OCI-LY3 (cell line): ENCODE measurements around the gene EPAS1.

Experiments used
- H2AFZ ChIP-seq: fragments of 200-600, 300-600 bp; shearing (Covaris generic); 2 replicates; pipeline ENCODE4 v1.6.0; 2014; ENCODE audit warnings: antibody characterized with exemption, low read depth, low read length
- H3K27ac ChIP-seq: fragments of 200-600, 300-600 bp; sonication (generic); 2 replicates; pipeline ENCODE4 v1.5.1; 2014; ENCODE audit warnings: mild to moderate bottlenecking, low read length, moderate library complexity, mixed read lengths
- H3K27me3 ChIP-seq: fragments of 200-600, 300-600 bp; sonication (generic); 2 replicates; pipeline ENCODE4 v1.6.1; 2014; ENCODE audit warnings: low read depth, low read length, mixed read lengths
- H3K36me3 ChIP-seq: fragments of 200-600, 300-600 bp; sonication (generic); replicated peaks from 2 replicates; pipeline ENCODE3; 2014; ENCODE audit warnings: low read depth, low read length, mixed read lengths
- H3K4me1 ChIP-seq: fragments of 300-600, 200-600 bp; sonication (generic); 2 replicates; pipeline ENCODE4 v1.6.1; 2014; ENCODE audit warnings: low read length, mixed read lengths
- H3K4me2 ChIP-seq: fragments of 200-600, 300-600 bp; sonication (generic); 2 replicates; pipeline ENCODE4 v1.6.1; 2014; ENCODE audit warnings: low read length, mixed read lengths
- H3K4me3 ChIP-seq: fragments of 300-600, 200-600 bp; sonication (generic); 2 replicates; pipeline ENCODE4 v1.5.1; 2014; ENCODE audit warnings: antibody characterized with exemption, mild to moderate bottlenecking, low read length, moderate library complexity
- H3K79me2 ChIP-seq: fragments of 300-600, 200-600 bp; shearing (Covaris generic); 2 replicates; pipeline ENCODE4 v1.6.1; 2014; ENCODE audit warnings: mild to moderate bottlenecking, low read length, mixed read lengths
- H3K9ac ChIP-seq: fragments of 300-600, 200-600 bp; shearing (Covaris generic); 2 replicates; pipeline ENCODE4 v1.6.0; 2014; ENCODE audit warnings: mild to moderate bottlenecking, low read length, moderate library complexity
- H3K9me3 ChIP-seq: fragments of 200-600, 300-600 bp; shearing (Covaris generic); 2 replicates; pipeline ENCODE4 v1.6.1; 2014; ENCODE audit warnings: low read length, mixed read lengths; ENCODE audit not compliant: insufficient read depth
- H4K20me1 ChIP-seq: fragments of 200-600, 300-600 bp; sonication (generic); 2 replicates; pipeline ENCODE4 v1.6.1; 2016; ENCODE audit warnings: low read length, mixed read lengths; ENCODE audit not compliant: insufficient read depth
- CTCF ChIP-seq: fragments of 200-600, 300-600 bp; sonication (generic); IDR thresholded peaks from 2 replicates; pipeline ENCODE4 v1.5.1; 2014; ENCODE audit warnings: antibody characterized with exemption, low read length, low read depth
- EZH2phosphoT487 ChIP-seq: fragments of 200-600 bp; shearing (Covaris generic); IDR thresholded peaks from 2 replicates; pipeline ENCODE4 v1.6.1; 2018; ENCODE audit warnings: antibody characterized with exemption, mixed run types, low read depth

EPAS1 gene

GRCh38 chr2:46355756-46356155 lies 58.5 kb downstream of the EPAS1 start:
- Histone ChIP-seq H3K27ac (no peak overlapping the region), H3K27me3 (no peaks in the 10 kb centered on the region), H3K9me3 (no peaks in the 10 kb centered on the region), H3K9ac (no peak overlapping the region), H4K20me1 (no peaks in the 10 kb centered on the region), H3K4me2 (no peak overlapping the region), H3K36me3 (no peaks in the 10 kb centered on the region), H2AFZ (no peak overlapping the region), H3K4me1 (no peaks in the 10 kb centered on the region), H3K4me3 (no peak overlapping the region), H3K79me2 (no peaks in the 10 kb centered on the region)
- TF ChIP-seq EZH2phosphoT487 (no peak), CTCF (no peak)

DNA sequence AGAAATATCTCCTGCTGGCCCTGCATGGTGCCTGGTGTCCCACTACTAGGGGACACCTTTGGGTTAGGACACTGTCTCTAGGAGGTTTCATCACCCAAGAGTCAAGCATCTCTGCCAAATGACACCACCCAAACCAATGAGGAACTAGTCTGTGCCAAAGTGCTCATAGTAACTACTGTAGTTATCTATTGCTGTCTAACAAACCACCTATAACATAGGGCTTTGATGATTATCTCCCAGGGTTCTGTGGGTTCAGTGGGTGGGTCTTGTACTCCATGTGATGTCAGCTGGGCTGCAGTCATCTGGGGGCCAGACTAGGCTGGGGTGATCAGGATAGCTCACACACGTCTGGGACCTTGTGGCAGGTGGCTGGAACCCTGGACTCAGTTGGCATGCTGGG lies 59.8 kb downstream of the EPAS1 start:
- H3K4me3 ChIP-seq: no peak overlapping the region
- no peaks in the 10 kb centered on the region for H3K9me3 ChIP-seq
- H3K9ac ChIP-seq: no peak overlapping the region
- H3K36me3 ChIP-seq: no peaks in the 10 kb centered on the region
- H3K27ac ChIP-seq: no peak overlapping the region
- H2AFZ ChIP-seq: no peak overlapping the region
- no peaks in the 10 kb centered on the region for H3K4me1 ChIP-seq
- H3K27me3 ChIP-seq: no peaks in the 10 kb centered on the region
- no peaks in the 10 kb centered on the region for H4K20me1 ChIP-seq
- TF ChIP-seq CTCF: no peak
- no peak for TF ChIP-seq EZH2phosphoT487
- no peaks in the 10 kb centered on the region for H3K79me2 ChIP-seq
- H3K4me2 ChIP-seq: no peak overlapping the region

GRCh38 chr2:46358713-46359112 lies 61.5 kb downstream of the EPAS1 start:
- H2AFZ ChIP-seq: no peak overlapping the region
- no peaks in the 10 kb centered on the region for H3K27me3 ChIP-seq
- no peaks in the 10 kb centered on the region for H3K36me3 ChIP-seq
- no peak overlapping the region for H3K9ac ChIP-seq
- H4K20me1 ChIP-seq: no peaks in the 10 kb centered on the region
- no peak for TF ChIP-seq EZH2phosphoT487
- no peak for TF ChIP-seq CTCF
- H3K9me3 ChIP-seq: no peaks in the 10 kb centered on the region
- no peak overlapping the region for H3K27ac ChIP-seq
- no peak overlapping the region for H3K4me2 ChIP-seq
- peaks cover 5% of the 10 kb centered on the region; the same call in 1 of the 2 replicates for H3K4me1 ChIP-seq
- no peak overlapping the region for H3K4me3 ChIP-seq
- no peaks in the 10 kb centered on the region for H3K79me2 ChIP-seq

DNA sequence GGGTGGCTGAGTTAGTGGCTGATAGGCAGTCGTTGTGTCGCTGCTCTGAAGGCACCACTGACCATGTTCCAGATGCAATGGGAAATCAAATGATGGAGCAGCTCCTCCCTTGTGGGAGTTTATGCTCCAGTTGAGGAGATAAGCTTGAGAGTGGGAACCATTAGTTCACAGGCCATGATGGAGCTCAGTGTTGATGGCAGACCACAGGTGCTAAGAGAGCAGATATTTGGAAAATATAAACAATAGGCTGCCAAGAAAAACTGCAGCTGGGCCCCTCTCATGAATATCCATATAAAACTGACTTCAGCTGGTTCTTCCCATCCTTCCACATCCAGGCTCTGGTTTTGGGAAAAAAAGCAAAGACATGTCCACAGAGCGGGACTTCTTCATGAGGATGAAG lies 63.1 kb downstream of the EPAS1 start:
- Histone ChIP-seq H4K20me1 (no peaks in the 10 kb centered on the region), H3K27me3 (no peaks in the 10 kb centered on the region), H3K9me3 (no peaks in the 10 kb centered on the region), H3K27ac (no peak overlapping the region), H2AFZ (no peak overlapping the region), H3K4me3 (no peak overlapping the region), H3K36me3 (no peaks in the 10 kb centered on the region), H3K4me2 (no peak overlapping the region), H3K79me2 (no peaks in the 10 kb centered on the region), H3K9ac (no peak overlapping the region), H3K4me1 (peaks cover 8% of the 10 kb centered on the region)
- TF ChIP-seq CTCF: no peak
- no peak for TF ChIP-seq EZH2phosphoT487
